Measurements from ENCODE around the gene MYO9A. TPM values are rescaled to one million over a fixed set of nuclear protein-coding genes. Genes with fewer than 3 reads are reported as not detected.

MYO9A gene, protein sequence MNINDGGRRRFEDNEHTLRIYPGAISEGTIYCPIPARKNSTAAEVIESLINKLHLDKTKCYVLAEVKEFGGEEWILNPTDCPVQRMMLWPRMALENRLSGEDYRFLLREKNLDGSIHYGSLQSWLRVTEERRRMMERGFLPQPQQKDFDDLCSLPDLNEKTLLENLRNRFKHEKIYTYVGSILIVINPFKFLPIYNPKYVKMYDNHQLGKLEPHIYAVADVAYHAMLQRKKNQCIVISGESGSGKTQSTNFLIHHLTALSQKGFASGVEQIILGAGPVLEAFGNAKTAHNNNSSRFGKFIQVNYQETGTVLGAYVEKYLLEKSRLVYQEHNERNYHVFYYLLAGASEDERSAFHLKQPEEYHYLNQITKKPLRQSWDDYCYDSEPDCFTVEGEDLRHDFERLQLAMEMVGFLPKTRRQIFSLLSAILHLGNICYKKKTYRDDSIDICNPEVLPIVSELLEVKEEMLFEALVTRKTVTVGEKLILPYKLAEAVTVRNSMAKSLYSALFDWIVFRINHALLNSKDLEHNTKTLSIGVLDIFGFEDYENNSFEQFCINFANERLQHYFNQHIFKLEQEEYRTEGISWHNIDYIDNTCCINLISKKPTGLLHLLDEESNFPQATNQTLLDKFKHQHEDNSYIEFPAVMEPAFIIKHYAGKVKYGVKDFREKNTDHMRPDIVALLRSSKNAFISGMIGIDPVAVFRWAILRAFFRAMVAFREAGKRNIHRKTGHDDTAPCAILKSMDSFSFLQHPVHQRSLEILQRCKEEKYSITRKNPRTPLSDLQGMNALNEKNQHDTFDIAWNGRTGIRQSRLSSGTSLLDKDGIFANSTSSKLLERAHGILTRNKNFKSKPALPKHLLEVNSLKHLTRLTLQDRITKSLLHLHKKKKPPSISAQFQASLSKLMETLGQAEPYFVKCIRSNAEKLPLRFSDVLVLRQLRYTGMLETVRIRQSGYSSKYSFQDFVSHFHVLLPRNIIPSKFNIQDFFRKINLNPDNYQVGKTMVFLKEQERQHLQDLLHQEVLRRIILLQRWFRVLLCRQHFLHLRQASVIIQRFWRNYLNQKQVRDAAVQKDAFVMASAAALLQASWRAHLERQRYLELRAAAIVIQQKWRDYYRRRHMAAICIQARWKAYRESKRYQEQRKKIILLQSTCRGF (N-terminal part only)
- total RNA-seq: 10 to 100 TPM; 25.6 to 26.2 TPM

DNA sequence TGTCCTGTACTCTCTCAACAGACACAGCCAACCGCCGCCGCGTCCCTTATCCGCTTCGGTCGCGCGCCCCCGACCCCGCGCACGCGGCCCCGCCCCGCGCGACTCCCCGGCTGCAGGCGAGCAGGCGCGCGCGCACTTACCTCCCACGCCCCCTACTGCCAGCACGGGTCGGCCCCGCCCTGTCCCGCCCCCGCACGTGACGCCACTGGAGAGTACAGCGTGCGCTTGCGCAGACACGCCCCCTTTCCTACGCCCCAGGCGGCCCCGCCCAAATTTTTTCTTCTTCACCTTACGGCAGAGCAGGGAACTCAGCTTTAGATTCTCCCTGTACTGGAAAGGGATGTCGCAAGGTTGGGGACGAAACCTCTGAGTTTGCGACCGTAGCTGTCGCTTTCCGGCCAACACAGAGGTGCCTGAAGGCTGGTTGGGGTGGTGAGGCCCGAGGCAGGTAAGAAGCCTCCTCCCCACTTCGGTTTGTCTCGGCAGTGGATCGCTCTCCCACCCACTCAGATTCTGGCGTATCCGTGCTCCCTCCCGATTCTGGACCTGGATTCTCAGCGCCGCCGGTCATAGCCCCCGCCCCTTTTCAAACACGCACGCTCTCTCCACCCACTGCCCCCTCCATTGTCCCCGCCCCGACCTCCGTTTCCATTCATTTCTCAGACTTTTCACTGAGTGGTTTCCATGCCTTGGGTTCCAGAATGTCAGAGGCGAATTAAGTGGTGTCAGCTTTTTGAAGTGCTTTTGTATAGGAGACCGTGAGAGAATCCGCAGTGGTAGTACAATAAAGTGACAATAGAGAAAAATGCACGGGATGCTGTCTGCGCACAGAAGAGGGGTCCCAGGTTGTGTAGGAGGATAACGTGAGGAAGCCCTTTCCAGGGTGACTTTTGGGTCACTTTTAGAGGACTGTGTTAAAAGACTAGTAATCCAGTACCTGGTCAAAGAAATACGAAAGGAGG is at the start of gene MYO9A, which contains the start of gene SENP8:
Gene MYO9A, minus strand, starts transcription at position 134 of the 962 bp plus-strand sequence. CDS start 71,587 bp downstream, outside the sequence.
Gene SENP8, plus strand, starts transcription at position 387 of the 962 bp plus-strand sequence. CDS start 21,221 bp downstream, outside the sequence.

GRCh38 chr15:71810256-71811035 is 307.5 kb downstream of the MYO9A start, which contains the start of gene NR2E3:
Gene NR2E3 (plus strand): TSS chr15:71810554. CDS start chr15:71810744, 190 bp downstream.

Small RNA genes lying within 50 kb of the gene (small RNA-seq; reads per million reads assigned to genes)
- gene RNA5SP399 (0 to 0.13 reads per million in 2 donors), gene RNU2-65P (0 reads per million in 2 donors)

Other genes with a start within 250 kb of the MYO9A start
- 1 to 10 TPM; 1.7 TPM for gene SENP8, start 253 bp upstream of the MYO9A start, total RNA-seq
- not detected for gene GRAMD2A, start 79.6 kb upstream of the MYO9A start, total RNA-seq
- gene PKM, start 113.0 kb upstream of the MYO9A start, total RNA-seq: 1,000 to 10,000 TPM; 1,343 to 1,745 TPM
- gene PARP6, start 154.4 kb upstream of the MYO9A start, total RNA-seq: 10 to 100 TPM; 26.0 to 50.2 TPM
- under 1 TPM in 1 of 2 donors, not detected in 1; 0.33 TPM for gene CELF6, start 202.0 kb upstream of the MYO9A start, total RNA-seq

Measured in melanocyte of skin (primary cell).